AG09309 (cell line): ENCODE results near the gene ACSM4.
A peak's percentile ranks its signal among the peaks of the same experiment; 100 is the strongest.

Experiments
- DNase-seq: peaks from one replicate; pipeline ENCODE4 v3.0.0-alpha.2; 2010; ENCODE audit warnings: low read depth
- H3K4me3 ChIP-seq: 2 replicates; pipeline ENCODE4 v1.5.1; 2011; ENCODE audit warnings: mild to moderate bottlenecking, low read depth, low read length, moderate library complexity; ENCODE audit not compliant: control insufficient read depth
- TF ChIP-seq, protein P1 (sequence below): IDR thresholded peaks from 2 replicates; pipeline ENCODE4 v1.5.1; 2011; ENCODE audit warnings: mild to moderate bottlenecking, low read depth, low read length, inconsistent platforms; ENCODE audit not compliant: insufficient read depth, control insufficient read depth; ENCODE audit errors: missing control alignments

The ACSM4 gene

DNA sequence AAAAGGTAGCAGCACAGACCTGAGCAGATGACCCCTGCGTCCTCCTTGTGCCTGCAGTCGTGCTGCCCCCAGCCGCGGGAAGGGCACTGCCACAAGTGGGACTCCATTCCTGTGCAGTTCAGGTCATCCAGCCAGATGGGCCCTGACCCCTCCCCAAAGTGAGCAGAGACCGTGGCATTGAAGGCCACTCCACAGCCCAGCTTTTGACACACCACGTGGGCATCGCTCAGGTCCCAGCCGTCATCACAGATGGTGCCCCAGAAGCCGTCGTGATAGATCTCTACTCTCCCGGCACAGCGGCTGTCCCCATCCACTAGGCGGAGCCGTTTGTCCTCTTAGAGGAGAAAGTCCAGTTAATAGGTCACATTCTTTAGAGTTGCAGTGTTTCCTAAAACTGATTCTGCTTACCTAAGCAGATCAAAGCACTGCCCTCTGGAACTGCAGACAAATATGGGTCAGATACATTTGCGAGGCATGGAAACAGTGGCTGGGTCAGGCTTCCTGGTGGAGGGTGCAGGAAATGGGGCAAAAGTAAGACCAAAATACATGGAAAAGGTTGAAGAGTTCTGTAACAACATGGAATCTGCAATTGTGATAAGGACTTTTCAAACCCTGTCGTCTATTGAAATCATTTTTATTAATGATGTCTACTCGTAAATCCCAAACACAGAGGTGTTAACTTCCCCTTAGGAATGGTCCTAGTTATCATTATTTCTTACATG lies 70.7 kb downstream of the ACSM4 start:
- no peak overlapping the region for H3K4me3 ChIP-seq
- TF ChIP-seq, protein P1, sequence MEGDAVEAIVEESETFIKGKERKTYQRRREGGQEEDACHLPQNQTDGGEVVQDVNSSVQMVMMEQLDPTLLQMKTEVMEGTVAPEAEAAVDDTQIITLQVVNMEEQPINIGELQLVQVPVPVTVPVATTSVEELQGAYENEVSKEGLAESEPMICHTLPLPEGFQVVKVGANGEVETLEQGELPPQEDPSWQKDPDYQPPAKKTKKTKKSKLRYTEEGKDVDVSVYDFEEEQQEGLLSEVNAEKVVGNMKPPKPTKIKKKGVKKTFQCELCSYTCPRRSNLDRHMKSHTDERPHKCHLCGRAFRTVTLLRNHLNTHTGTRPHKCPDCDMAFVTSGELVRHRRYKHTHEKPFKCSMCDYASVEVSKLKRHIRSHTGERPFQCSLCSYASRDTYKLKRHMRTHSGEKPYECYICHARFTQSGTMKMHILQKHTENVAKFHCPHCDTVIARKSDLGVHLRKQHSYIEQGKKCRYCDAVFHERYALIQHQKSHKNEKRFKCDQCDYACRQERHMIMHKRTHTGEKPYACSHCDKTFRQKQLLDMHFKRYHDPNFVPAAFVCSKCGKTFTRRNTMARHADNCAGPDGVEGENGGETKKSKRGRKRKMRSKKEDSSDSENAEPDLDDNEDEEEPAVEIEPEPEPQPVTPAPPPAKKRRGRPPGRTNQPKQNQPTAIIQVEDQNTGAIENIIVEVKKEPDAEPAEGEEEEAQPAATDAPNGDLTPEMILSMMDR: peak; percentile 69

DNA sequence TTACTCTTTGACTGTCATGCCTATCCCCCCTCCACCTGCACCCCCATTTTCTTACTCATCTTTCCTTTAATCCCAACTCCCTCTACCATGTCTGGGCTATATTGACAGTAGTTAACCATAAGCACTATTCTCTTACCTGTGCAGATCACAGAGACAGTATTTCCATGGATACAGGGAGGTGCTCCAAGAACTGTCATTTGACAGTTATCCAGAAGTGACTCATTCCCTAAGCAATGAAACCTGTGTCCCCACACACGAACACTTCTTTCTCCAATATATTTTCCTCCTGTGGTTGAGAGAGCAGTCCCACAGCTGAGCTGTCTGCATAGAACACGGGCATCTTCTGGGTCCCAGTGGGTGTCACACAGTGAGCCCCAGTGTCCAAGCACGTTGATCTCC lies 71.3 kb downstream of the ACSM4 start:
- DNase-seq: no peak
- H3K4me3 ChIP-seq: no peak overlapping the region
- TF ChIP-seq, protein P1: no peak

More for the DNA sequence above, 70.7 kb downstream of the ACSM4 start:
- DNase-seq: peak; percentile 1

DNA sequence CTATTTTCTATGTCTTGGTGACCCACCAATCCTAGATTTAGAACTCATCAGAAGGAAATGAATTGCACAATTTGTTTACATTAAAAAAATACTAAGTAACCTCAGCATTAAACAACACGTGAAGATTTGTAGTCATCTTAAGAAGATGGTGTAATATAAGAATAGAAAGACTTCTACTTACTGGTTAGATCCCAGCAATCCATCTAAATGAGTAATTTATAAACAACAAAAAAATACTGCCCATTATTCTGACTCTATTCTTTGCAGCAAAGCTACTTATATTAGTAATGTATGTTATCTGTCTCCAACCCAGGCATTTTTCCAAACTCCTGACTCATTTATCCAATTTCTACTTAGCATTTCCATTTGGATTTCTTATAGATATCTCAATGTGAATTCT lies 72.3 kb downstream of the ACSM4 start:
- H3K4me3 ChIP-seq: no peak overlapping the region
- TF ChIP-seq, protein P1: no peak
- no peak for DNase-seq
